ENCODE results near the gene CACNB4.

The CACNB4 gene

GRCh38 chr2:152086231-152086630 lies 12.6 kb downstream of the CACNB4 start:
- no peak for DNase-seq

GRCh38 chr2:152084076-152084475 lies 14.8 kb downstream of the CACNB4 start:
- no peak for DNase-seq

- no peak for DNase-seq
Observed at GRCh38 chr2:152083202-152083875, 15.5 kb downstream of the CACNB4 start.

- DNase-seq: no peak
Observed at GRCh38 chr2:152078662-152079061, 20.2 kb downstream of the CACNB4 start.

- no peak for DNase-seq
Observed at GRCh38 chr2:152078023-152078422, 20.8 kb downstream of the CACNB4 start.

GRCh38 chr2:152075461-152076050 lies 23.3 kb downstream of the CACNB4 start:
- DNase-seq: no peak

- DNase-seq: no peak
Observed at GRCh38 chr2:152072011-152072410, 26.8 kb downstream of the CACNB4 start.

- no peak for DNase-seq
Observed at GRCh38 chr2:152071518-152071917, 27.3 kb downstream of the CACNB4 start.

GRCh38 chr2:152071092-152071491 lies 27.8 kb downstream of the CACNB4 start:
- DNase-seq: no peak

GRCh38 chr2:152068226-152068625 lies 30.6 kb downstream of the CACNB4 start:
- no peak for DNase-seq

- DNase-seq: no peak
Observed at GRCh38 chr2:152067823-152068222, 31.0 kb downstream of the CACNB4 start.

GRCh38 chr2:152065945-152066344 lies 32.9 kb downstream of the CACNB4 start:
- no peak for DNase-seq

- DNase-seq: no peak
Observed at GRCh38 chr2:152064001-152064400, 34.8 kb downstream of the CACNB4 start.

GRCh38 chr2:152063325-152063924 lies 35.4 kb downstream of the CACNB4 start:
- no peak for DNase-seq

- no peak for DNase-seq
Observed at GRCh38 chr2:152062125-152063091, 36.4 kb downstream of the CACNB4 start.

GRCh38 chr2:152061383-152061782 lies 37.5 kb downstream of the CACNB4 start:
- no peak for DNase-seq

- DNase-seq: no peak
Observed at GRCh38 chr2:152058655-152059054, 40.2 kb downstream of the CACNB4 start.

- DNase-seq: no peak
Observed at GRCh38 chr2:152056418-152056817, 42.4 kb downstream of the CACNB4 start.

GRCh38 chr2:152055366-152056108 lies 43.3 kb downstream of the CACNB4 start:
- DNase-seq: no peak

GRCh38 chr2:152054593-152054992 lies 44.3 kb downstream of the CACNB4 start:
- no peak for DNase-seq

GRCh38 chr2:152051436-152051835 lies 47.4 kb downstream of the CACNB4 start:
- no peak for DNase-seq

GRCh38 chr2:152050915-152051314 lies 47.9 kb downstream of the CACNB4 start:
- no peak for DNase-seq

GRCh38 chr2:152050341-152050740 lies 48.5 kb downstream of the CACNB4 start:
- DNase-seq: no peak

Measured in CD4-positive, alpha-beta T cell treated with Interleukin-4 for 1 hour (primary cell).